HCT116 (cell line): ENCODE measurements around the gene PDSS2. TPM values are rescaled to one million over a fixed set of nuclear protein-coding genes. Genes with fewer than 3 reads are reported as not detected.

Source experiments
- ATAC-seq: fragments of 200-7000 bp; cut with Tn5 transposase; 2 replicates; pipeline ENCODE4 v1.9.1; 2020; ENCODE audit warnings: mild to moderate bottlenecking, moderate library complexity
- BruUV-seq: library from RNA; stranded (reverse); fragments of 400-500 nt; replicated peaks from 2 replicates; lab custom pipeline; 2021; lab: Mats Ljungman, UMichigan
- CTCF ChIA-PET: fragments of 300-600 bp; sonication (Branson Sonifier 250); formaldehyde crosslinking; loops from one replicate; lab custom pipeline; 2021; ENCODE audit warnings: antibody characterized with exemption; lab: Charles Lee
- POLR2A ChIA-PET: fragments of 300-600, 350-600 bp; sonication (Branson Sonifier 250); formaldehyde crosslinking; loops from one replicate; lab custom pipeline; 2021; ENCODE audit warnings: antibody characterized with exemption; lab: Charles Lee
- RAD21 ChIA-PET, 2 experiments: fragments of 300-600 bp; sonication (Branson Sonifier 250); formaldehyde crosslinking; loops; one replicate each; lab custom pipeline; 2023; ENCODE audit warnings: low total read pairs in 2 of 2; ENCODE audit not compliant: uncharacterized antibody in 2 of 2, unreplicated experiment in 2 of 2, low non-redundant PET in 1 of 2; lab: Charles Lee
- DNase-seq: peaks from one replicate; pipeline ENCODE4 v3.0.0-alpha.2; 2010; ENCODE audit warnings: low read depth, low spot score
- H2AFZ ChIP-seq: fragments of 200-600 bp; shearing (Covaris generic), sonication (generic); 2 replicates; pipeline ENCODE4 v1.6.1; 2017; ENCODE audit warnings: low read depth, mixed run types, mixed read lengths, antibody characterized with exemption, low read length; ENCODE audit not compliant: poor library complexity, severe bottlenecking
- H3K27ac ChIP-seq: 2 replicates; pipeline ENCODE4 v1.5.1; 2012; ENCODE audit warnings: low read depth, low read length
- H3K27me3 ChIP-seq: fragments of 200-600 bp; sonication (generic); 2 replicates; pipeline ENCODE4 v1.6.1; 2016; ENCODE audit warnings: mixed run types, low read length, mixed read lengths; ENCODE audit not compliant: insufficient read depth
- H3K36me3 ChIP-seq, 2 experiments: fragments of 200-500 bp in 1 of 2; fragments of 200-600 bp in 1 of 2; sonication (Bioruptor generic) in 1 of 2; sonication (generic) in 1 of 2; 2 replicates each; pipeline versions ENCODE4 v1.5.1 to v1.6.1; 2014 to 2016; ENCODE audit warnings: low read length in 2 of 2, inconsistent platforms in 1 of 2, mixed read lengths in 1 of 2, mixed run types in 1 of 2; ENCODE audit not compliant: insufficient read depth in 2 of 2, control insufficient read depth in 1 of 2
- H3K4me1 ChIP-seq, 2 experiments: fragments of 200-600 bp in 1 of 2; sonication (generic) in 1 of 2; 2 replicates each; pipeline versions ENCODE4 v1.5.1 to v1.6.1; 2012 to 2017; ENCODE audit warnings: low read length in 2 of 2, inconsistent platforms in 1 of 2, mild to moderate bottlenecking in 1 of 2, mixed read lengths in 1 of 2, mixed run types in 1 of 2, moderate library complexity in 1 of 2; ENCODE audit not compliant: insufficient read depth in 2 of 2, control insufficient read depth in 1 of 2
- H3K4me2 ChIP-seq: fragments of 200-600 bp; sonication (generic); 2 replicates; pipeline ENCODE4 v1.6.1; 2017; ENCODE audit warnings: mixed run types, low read length, mixed read lengths
- H3K4me3 ChIP-seq, 2 experiments: fragments of 200-600 bp in 1 of 2; sonication (generic) in 1 of 2; replicated peaks in 1 of 2; 2 replicates each; pipeline ENCODE4 v1.5.1; 2011 to 2016; ENCODE audit warnings: low read length in 2 of 2, control low read depth in 1 of 2, low read depth in 1 of 2, mild to moderate bottlenecking in 1 of 2, mixed read lengths in 1 of 2, mixed run types in 1 of 2
- H3K79me2 ChIP-seq: fragments of 200-600 bp; sonication (generic); 2 replicates; pipeline ENCODE4 v1.6.1; 2017; ENCODE audit warnings: mild to moderate bottlenecking, mixed run types, low read length, moderate library complexity, mixed read lengths; ENCODE audit not compliant: insufficient read depth
- H3K9ac ChIP-seq: fragments of 200-600 bp; sonication (generic); 2 replicates; pipeline ENCODE4 v1.6.1; 2016; ENCODE audit warnings: low read length, mixed read lengths
- H3K9me2 ChIP-seq: fragments of 200-600 bp; sonication (generic), shearing (Covaris generic); 2 replicates; pipeline ENCODE4 v1.6.1; 2017; ENCODE audit warnings: mixed run types, mild to moderate bottlenecking, moderate library complexity; ENCODE audit not compliant: insufficient read depth
- H3K9me3 ChIP-seq, 2 experiments: fragments of 200-500 bp in 1 of 2; fragments of 200-600 bp in 1 of 2; sonication (Bioruptor generic) in 1 of 2; sonication (generic) in 1 of 2; 2 replicates each; pipeline ENCODE4 v1.6.1; 2014 to 2017; ENCODE audit warnings: low read length in 2 of 2, mixed read lengths in 2 of 2, inconsistent platforms in 1 of 2, low read depth in 1 of 2, mild to moderate bottlenecking in 1 of 2, mixed run types in 1 of 2, moderate library complexity in 1 of 2; ENCODE audit not compliant: control insufficient read depth in 1 of 2, insufficient read depth in 1 of 2
- H4K20me1 ChIP-seq: fragments of 200-600 bp; sonication (generic), shearing (Covaris generic); 2 replicates; pipeline ENCODE4 v1.6.1; 2017; ENCODE audit warnings: mixed run types, mild to moderate bottlenecking, moderate library complexity; ENCODE audit not compliant: insufficient read depth
- ELF1 ChIP-seq: IDR thresholded peaks from 2 replicates; pipeline ENCODE4 v1.6.1; 2012; ENCODE audit warnings: low read depth, borderline replicate concordance
- FOSL1 ChIP-seq: IDR thresholded peaks from 2 replicates; pipeline ENCODE4 v1.6.1; 2012; ENCODE audit warnings: low read depth
- JUND ChIP-seq: IDR thresholded peaks from 2 replicates; pipeline ENCODE4 v1.6.1; 2012
- POLR2AphosphoS5 ChIP-seq: IDR thresholded peaks from 2 replicates; pipeline ENCODE4 v1.6.1; 2011; ENCODE audit warnings: mild to moderate bottlenecking, low read depth, low read length, moderate library complexity
- SP1 ChIP-seq: IDR thresholded peaks from 2 replicates; pipeline ENCODE4 v1.6.1; 2012; ENCODE audit warnings: low read depth
- TCF7L2 ChIP-seq: IDR thresholded peaks from 2 replicates; pipeline ENCODE4 v1.7.0; 2011; ENCODE audit warnings: borderline replicate concordance, inconsistent platforms; ENCODE audit not compliant: insufficient read depth, insufficient read length; ENCODE audit errors: extremely low read depth
- ZNF274 ChIP-seq: fragments of 200-500 bp; sonication (Bioruptor generic); IDR thresholded peaks from 2 replicates; pipeline ENCODE4 v1.6.1; 2014; ENCODE audit warnings: mild to moderate bottlenecking, low read depth, low read length, inconsistent platforms
- intact Hi-C: fragments of 100-400 bp; cut with micrococcal nuclease; formaldehyde crosslinking; loops from 2 replicates; pipeline ENCODE4 v1.10.0; 2022
- total RNA-seq: library from RNA; stranded (reverse); gene quantifications from one replicate; pipeline ENCODE4 v1.2.1, GENCODE V29; 2021; ENCODE audit not compliant: unreplicated experiment
- TF ChIP-seq, protein P1 (sequence below), 3 experiments: fragments of 200-600 bp in 1 of 3; sonication (generic) in 1 of 3; IDR thresholded peaks in 2 of 3; conservative IDR thresholded peaks in 1 of 3; 2 replicates each; pipeline ENCODE4 v1.5.1; 2012 to 2017; ENCODE audit warnings: low read depth in 2 of 3, low read length in 2 of 3, antibody characterized with exemption in 1 of 3, borderline replicate concordance in 1 of 3, control low read depth in 1 of 3, mild to moderate bottlenecking in 1 of 3, mixed read lengths in 1 of 3, mixed run types in 1 of 3, moderate library complexity in 1 of 3; ENCODE audit not compliant: insufficient read depth in 1 of 3
- TF ChIP-seq, protein P2 (sequence below): IDR thresholded peaks from 2 replicates; pipeline ENCODE4 v1.6.1; 2012
- TF ChIP-seq, protein P3 (sequence below): IDR thresholded peaks from 2 replicates; pipeline ENCODE4 v1.6.1; 2012
- TF ChIP-seq, protein P4 (sequence below): IDR thresholded peaks from 2 replicates; pipeline ENCODE4 v1.6.1; 2012; ENCODE audit warnings: low read depth

Gene PDSS2
- total RNA-seq, 1 experiment from 2014 or later: 12.2 TPM

DNA sequence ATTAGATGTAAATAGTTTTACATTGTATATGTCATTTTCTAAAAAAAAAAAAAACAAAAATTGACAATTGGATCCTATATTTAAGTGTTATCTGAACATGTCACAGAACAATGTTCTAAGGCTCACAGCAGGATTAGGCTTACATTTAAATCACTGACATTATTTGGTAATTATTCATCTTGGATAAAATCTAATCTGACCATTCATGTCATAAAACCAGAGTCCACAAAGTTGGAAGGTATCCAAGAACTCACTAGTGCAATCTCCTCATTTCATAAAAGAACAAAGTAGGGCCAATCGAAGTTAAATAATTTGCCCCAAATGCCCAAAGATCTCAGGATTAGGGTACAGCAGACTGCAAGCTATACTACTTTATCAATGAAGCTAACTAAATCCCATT lies 73.0 kb downstream of the PDSS2 start:
- H3K27ac ChIP-seq: no peak overlapping the region
- H3K4me3 ChIP-seq: no peak overlapping the region
- no peak overlapping the region for H3K9ac ChIP-seq
- H3K36me3 ChIP-seq: no peaks in the 10 kb centered on the region
- ATAC-seq (no peak), DNase-seq (no peak)
- no peak overlapping the region for H3K4me2 ChIP-seq
- no peaks in the 10 kb centered on the region for H4K20me1 ChIP-seq
- TF ChIP-seq, protein P1, sequence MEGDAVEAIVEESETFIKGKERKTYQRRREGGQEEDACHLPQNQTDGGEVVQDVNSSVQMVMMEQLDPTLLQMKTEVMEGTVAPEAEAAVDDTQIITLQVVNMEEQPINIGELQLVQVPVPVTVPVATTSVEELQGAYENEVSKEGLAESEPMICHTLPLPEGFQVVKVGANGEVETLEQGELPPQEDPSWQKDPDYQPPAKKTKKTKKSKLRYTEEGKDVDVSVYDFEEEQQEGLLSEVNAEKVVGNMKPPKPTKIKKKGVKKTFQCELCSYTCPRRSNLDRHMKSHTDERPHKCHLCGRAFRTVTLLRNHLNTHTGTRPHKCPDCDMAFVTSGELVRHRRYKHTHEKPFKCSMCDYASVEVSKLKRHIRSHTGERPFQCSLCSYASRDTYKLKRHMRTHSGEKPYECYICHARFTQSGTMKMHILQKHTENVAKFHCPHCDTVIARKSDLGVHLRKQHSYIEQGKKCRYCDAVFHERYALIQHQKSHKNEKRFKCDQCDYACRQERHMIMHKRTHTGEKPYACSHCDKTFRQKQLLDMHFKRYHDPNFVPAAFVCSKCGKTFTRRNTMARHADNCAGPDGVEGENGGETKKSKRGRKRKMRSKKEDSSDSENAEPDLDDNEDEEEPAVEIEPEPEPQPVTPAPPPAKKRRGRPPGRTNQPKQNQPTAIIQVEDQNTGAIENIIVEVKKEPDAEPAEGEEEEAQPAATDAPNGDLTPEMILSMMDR (IDR thresholded peaks at IDR 0.05 in 2 of 3, conservative IDR thresholded peaks at IDR 0.05 in 1 of 3; ENCODE audit: borderline replicate concordance in 1 of 3, insufficient read depth in 1 of 3, low read depth in 2 of 3, low read length in 2 of 3): no peak
- TF ChIP-seq FOSL1 (no peak), POLR2AphosphoS5 (no peak), JUND (no peak), TCF7L2 (no peak), SP1 (no peak), ZNF274 (no peak), ELF1 (no peak)
- TF ChIP-seq, protein P2, sequence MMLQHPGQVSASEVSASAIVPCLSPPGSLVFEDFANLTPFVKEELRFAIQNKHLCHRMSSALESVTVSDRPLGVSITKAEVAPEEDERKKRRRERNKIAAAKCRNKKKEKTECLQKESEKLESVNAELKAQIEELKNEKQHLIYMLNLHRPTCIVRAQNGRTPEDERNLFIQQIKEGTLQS: no peak
- TF ChIP-seq, protein P3, sequence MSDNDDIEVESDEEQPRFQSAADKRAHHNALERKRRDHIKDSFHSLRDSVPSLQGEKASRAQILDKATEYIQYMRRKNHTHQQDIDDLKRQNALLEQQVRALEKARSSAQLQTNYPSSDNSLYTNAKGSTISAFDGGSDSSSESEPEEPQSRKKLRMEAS: no peak
- TF ChIP-seq, protein P4, sequence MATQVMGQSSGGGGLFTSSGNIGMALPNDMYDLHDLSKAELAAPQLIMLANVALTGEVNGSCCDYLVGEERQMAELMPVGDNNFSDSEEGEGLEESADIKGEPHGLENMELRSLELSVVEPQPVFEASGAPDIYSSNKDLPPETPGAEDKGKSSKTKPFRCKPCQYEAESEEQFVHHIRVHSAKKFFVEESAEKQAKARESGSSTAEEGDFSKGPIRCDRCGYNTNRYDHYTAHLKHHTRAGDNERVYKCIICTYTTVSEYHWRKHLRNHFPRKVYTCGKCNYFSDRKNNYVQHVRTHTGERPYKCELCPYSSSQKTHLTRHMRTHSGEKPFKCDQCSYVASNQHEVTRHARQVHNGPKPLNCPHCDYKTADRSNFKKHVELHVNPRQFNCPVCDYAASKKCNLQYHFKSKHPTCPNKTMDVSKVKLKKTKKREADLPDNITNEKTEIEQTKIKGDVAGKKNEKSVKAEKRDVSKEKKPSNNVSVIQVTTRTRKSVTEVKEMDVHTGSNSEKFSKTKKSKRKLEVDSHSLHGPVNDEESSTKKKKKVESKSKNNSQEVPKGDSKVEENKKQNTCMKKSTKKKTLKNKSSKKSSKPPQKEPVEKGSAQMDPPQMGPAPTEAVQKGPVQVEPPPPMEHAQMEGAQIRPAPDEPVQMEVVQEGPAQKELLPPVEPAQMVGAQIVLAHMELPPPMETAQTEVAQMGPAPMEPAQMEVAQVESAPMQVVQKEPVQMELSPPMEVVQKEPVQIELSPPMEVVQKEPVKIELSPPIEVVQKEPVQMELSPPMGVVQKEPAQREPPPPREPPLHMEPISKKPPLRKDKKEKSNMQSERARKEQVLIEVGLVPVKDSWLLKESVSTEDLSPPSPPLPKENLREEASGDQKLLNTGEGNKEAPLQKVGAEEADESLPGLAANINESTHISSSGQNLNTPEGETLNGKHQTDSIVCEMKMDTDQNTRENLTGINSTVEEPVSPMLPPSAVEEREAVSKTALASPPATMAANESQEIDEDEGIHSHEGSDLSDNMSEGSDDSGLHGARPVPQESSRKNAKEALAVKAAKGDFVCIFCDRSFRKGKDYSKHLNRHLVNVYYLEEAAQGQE: no peak
- no peaks in the 10 kb centered on the region for H3K27me3 ChIP-seq
- BruUV-seq: no TSS peak
- intact Hi-C loops: no loop called here
- H3K9me3 ChIP-seq: no peaks in the 10 kb centered on the region
- POLR2A ChIA-PET: no interaction called here
- H2AFZ ChIP-seq: no peak overlapping the region
- RAD21 ChIA-PET: no interaction called here
- no peaks in the 10 kb centered on the region for H3K9me2 ChIP-seq
- H3K4me1 ChIP-seq: no peaks in the 10 kb centered on the region
- CTCF ChIA-PET: no interaction called here
- no peaks in the 10 kb centered on the region for H3K79me2 ChIP-seq
